ENCODE data around the gene NEUROD2. TPM values are rescaled to one million over a fixed set of nuclear protein-coding genes. Genes with fewer than 3 reads are reported as not detected.

The NEUROD2 gene
- total and polyA plus RNA-seq, 2 of the 13 experiments (the other 11 are each of a cell fraction or from before 2014, with no cell fraction given): not detected

DNA sequence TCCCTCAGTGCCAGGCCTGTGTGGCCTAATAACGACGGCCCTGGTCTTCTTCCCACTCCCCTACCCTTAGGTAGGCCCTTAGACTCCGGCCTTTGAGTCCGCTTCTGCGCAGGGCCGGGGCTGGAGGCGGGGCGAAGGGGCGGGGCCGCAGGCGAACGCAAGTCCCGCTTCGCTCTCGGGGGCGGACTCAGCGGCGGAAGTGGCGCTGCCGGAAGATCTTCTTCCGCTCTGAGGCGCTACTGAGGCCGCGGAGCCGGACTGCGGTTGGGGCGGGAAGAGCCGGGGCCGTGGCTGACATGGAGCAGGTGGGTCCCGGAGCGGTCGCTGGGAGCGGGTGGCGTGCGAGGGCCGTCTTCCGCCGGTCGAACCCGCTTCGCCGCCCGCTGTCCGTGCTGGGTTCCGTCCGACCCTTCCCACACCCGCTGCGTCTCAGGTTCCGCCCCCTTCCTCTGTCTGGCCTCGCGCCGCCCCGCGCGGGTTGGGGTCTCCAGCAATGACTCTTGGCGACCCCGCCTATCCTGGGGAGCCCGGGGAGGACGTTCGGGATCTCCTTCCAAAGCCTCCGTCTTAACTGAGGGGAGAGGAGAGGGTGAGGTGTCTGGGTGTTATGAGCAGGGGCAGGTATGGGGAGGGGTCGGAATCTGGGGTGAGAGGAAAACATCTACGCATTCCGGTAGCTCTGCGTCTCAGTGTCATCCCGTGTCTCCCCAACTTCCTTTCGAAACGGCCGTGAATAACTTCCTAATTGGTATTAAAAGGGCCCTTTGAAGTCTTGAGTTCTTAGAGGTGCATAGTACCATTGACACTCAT is 29.4 kb upstream of the NEUROD2 start, which contains the start of gene STARD3 (continued):
- TF ChIP-seq ZNF318 (CRISPR knock-in tag; IDR thresholded peaks at IDR 0.05): peak; percentile 87
- TF ChIP-seq ELF3 (CRISPR knock-in tag; IDR thresholded peaks at IDR 0.05): peak; percentile 81; the same call in 1 of the 2 replicates
- TF ChIP-seq PAX8 (CRISPR knock-in tag; IDR thresholded peaks at IDR 0.05; ENCODE audit: borderline replicate concordance): peak; percentile 85; the same call in 1 of the 2 replicates
- TF ChIP-seq ZNF260 (CRISPR knock-in tag; IDR thresholded peaks at IDR 0.05; ENCODE audit: borderline replicate concordance, low read depth): no peak
- no peak for TF ChIP-seq FOSL1 (CRISPR knock-in tag; IDR thresholded peaks at IDR 0.05; ENCODE audit: borderline replicate concordance)
- peak; percentile 86; the same call in 1 of the 2 replicates for TF ChIP-seq ZNF34 (CRISPR knock-in tag; IDR thresholded peaks at IDR 0.05; ENCODE audit: borderline replicate concordance)
- TF ChIP-seq, protein P1, sequence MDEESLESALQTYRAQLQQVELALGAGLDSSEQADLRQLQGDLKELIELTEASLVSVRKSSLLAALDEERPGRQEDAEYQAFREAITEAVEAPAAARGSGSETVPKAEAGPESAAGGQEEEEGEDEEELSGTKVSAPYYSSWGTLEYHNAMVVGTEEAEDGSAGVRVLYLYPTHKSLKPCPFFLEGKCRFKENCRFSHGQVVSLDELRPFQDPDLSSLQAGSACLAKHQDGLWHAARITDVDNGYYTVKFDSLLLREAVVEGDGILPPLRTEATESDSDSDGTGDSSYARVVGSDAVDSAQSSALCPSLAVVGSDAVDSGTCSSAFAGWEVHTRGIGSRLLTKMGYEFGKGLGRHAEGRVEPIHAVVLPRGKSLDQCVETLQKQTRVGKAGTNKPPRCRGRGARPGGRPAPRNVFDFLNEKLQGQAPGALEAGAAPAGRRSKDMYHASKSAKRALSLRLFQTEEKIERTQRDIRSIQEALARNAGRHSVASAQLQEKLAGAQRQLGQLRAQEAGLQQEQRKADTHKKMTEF (CRISPR knock-in tag; IDR thresholded peaks at IDR 0.05): peak; percentile 87
- TF ChIP-seq, protein P2, sequence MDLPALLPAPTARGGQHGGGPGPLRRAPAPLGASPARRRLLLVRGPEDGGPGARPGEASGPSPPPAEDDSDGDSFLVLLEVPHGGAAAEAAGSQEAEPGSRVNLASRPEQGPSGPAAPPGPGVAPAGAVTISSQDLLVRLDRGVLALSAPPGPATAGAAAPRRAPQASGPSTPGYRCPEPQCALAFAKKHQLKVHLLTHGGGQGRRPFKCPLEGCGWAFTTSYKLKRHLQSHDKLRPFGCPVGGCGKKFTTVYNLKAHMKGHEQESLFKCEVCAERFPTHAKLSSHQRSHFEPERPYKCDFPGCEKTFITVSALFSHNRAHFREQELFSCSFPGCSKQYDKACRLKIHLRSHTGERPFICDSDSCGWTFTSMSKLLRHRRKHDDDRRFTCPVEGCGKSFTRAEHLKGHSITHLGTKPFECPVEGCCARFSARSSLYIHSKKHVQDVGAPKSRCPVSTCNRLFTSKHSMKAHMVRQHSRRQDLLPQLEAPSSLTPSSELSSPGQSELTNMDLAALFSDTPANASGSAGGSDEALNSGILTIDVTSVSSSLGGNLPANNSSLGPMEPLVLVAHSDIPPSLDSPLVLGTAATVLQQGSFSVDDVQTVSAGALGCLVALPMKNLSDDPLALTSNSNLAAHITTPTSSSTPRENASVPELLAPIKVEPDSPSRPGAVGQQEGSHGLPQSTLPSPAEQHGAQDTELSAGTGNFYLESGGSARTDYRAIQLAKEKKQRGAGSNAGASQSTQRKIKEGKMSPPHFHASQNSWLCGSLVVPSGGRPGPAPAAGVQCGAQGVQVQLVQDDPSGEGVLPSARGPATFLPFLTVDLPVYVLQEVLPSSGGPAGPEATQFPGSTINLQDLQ (CRISPR knock-in tag; IDR thresholded peaks at IDR 0.05): no peak
- TF ChIP-seq DRAP1 (CRISPR knock-in tag; IDR thresholded peaks at IDR 0.05): peak; percentile 72
- no peak for TF ChIP-seq NR2F6 (IDR thresholded peaks at IDR 0.05)
- no peak for TF ChIP-seq NR2F6 (CRISPR knock-in tag; IDR thresholded peaks at IDR 0.05)
- TF ChIP-seq, protein P3, sequence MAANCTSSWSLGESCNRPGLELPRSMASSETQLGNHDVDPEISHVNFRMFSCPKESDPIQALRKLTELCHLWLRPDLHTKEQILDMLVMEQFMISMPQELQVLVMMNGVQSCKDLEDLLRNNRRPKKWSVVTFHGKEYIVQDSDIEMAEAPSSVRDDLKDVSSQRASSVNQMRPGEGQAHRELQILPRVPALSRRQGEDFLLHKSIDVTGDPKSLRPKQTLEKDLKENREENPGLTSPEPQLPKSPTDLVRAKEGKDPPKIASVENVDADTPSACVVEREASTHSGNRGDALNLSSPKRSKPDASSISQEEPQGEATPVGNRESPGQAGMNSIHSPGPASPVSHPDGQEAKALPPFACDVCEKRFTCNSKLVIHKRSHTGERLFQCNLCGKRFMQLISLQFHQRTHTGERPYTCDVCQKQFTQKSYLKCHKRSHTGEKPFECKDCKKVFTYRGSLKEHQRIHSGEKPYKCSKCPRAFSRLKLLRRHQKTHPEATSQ (CRISPR knock-in tag; IDR thresholded peaks at IDR 0.05; ENCODE audit: borderline replicate concordance): no peak
- TF ChIP-seq KAT2B (IDR thresholded peaks at IDR 0.05; ENCODE audit: borderline replicate concordance, low read depth, low read length): no peak
- no peak for TF ChIP-seq ZNF737 (CRISPR knock-in tag; IDR thresholded peaks at IDR 0.05; ENCODE audit: borderline replicate concordance)

Measured in HepG2 (cell line).